Measurements from ENCODE around the gene GRWD1.

DNA sequence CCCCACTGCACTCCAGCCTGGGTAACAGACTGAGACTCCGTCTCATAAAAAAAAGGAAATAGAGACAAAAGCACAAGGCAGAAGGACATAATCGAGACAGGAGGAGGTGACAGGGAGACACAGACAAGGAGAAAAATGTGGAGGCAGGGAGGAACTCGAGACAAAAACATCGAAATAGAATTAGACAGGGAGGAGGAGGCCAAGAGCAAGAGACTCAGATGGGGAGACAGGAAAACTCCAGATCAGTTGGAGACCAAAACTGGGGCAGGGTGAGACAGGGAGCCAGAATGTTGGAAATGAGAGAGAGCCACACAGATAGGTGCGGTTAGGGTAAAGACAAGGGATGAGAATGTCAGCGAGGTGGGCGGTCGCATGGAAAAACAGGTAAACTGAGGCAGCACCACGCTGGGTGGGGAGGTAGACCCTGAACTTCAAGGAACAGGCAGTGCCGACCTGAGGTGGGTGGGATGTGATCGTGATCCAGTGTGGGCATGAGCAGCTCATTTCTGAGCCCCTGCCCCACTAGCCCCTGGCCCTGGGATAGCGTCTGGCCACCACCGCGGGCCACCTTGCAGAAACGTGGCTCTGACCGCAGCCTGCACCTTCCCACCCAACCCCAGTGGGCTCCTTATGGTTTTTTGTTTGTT, 38.6 kb downstream of the GRWD1 start:
- TF ChIP-seq, protein P1, sequence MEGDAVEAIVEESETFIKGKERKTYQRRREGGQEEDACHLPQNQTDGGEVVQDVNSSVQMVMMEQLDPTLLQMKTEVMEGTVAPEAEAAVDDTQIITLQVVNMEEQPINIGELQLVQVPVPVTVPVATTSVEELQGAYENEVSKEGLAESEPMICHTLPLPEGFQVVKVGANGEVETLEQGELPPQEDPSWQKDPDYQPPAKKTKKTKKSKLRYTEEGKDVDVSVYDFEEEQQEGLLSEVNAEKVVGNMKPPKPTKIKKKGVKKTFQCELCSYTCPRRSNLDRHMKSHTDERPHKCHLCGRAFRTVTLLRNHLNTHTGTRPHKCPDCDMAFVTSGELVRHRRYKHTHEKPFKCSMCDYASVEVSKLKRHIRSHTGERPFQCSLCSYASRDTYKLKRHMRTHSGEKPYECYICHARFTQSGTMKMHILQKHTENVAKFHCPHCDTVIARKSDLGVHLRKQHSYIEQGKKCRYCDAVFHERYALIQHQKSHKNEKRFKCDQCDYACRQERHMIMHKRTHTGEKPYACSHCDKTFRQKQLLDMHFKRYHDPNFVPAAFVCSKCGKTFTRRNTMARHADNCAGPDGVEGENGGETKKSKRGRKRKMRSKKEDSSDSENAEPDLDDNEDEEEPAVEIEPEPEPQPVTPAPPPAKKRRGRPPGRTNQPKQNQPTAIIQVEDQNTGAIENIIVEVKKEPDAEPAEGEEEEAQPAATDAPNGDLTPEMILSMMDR (IDR thresholded peaks at IDR 0.05), result no peak
- TF ChIP-seq POLR2A (IDR thresholded peaks at IDR 0.05), result no peak
